Prostate gland (tissue), 2 donors: Measurements from ENCODE around the gene TYRP1.

Experiments used
- CTCF ChIP-seq, 4 experiments: fragments of 200-600 bp in 2 of 4; fragments of 450-650 bp in 2 of 4; sonication (generic) in 2 of 4; IDR thresholded peaks; 1 replicate in 3 of 4; 2 replicates in 1 of 4; pipeline ENCODE4 v1.5.1; 2016 to 2019; ENCODE audit warnings: antibody characterized with exemption in 4 of 4, mild to moderate bottlenecking in 2 of 4, moderate library complexity in 2 of 4
- POLR2AphosphoS5 ChIP-seq: sonication (generic); formaldehyde crosslinking; IDR thresholded peaks from one replicate; pipeline ENCODE4 v1.6.1; 2017; ENCODE audit warnings: antibody characterized with exemption

GRCh38 chr9:12722131-12722530 lies 28.9 kb downstream of the TYRP1 start:
- TF ChIP-seq CTCF (IDR thresholded peaks at IDR 0.05) (no peak), POLR2AphosphoS5 (no peak)
